Measurements from ENCODE around the gene ISOC2.
"Not testable (repeated sequence)": the region's sequence is repeated elsewhere in the genome, so short reads cannot be mapped to it uniquely, and the experiment has no call there.

Gene ISOC2

DNA sequence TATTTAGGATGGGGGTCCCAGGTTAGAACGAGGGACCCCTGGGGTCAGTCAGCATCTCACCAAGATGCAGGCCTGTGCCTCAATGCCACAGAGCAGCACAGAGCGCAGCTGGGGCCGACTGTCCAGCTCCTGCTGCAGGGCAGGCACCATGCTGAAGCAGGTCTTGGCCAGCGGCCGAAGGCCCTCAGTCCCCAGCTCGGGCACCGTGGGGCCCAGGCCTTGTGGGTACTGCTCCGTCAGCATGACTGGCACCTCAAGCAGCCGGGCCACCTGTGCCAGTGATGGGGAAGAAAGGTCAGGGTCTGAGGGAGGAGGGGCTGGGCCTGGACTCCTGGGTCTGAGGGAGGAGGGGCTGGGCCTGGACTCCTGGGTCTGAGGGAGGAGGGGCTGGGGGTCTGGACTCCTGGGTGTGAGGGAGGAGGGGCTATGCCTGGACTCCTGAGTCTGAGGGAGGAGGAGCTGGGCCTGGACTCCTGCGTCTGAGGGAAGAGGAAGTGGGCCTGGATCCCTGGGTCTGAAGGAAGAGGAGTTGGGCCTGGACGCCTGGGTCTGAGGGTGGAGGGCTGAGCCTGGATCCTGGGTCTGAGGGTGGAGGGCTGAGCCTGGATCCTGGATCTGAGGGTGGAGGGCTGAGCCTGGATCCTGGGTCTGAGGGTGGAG, 5.7 kb downstream of the ISOC2 start:
- DNase-seq, result no peak

DNA sequence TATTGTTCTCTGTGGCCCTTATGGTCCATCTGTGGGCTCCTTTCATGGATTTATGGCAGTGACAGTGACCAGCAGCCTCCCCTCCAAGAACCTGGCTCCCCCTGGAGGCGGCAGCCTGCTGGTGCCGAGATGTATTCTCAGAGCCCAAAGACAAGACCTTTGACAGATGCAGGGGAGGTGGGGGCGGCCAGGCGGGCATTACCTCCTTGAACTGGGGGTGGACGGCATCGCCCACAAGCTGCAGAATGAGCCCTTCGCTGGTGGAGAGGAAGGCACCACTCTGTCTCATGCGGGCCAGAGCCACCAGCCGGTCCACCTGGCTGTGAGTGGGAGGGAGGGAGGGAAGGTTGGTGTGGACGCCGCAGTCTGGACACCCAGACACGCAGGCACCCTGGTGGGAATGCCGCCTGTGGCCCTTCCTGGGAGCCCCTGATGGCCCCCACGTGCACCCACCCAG, 6.6 kb downstream of the ISOC2 start:
- peak; percentile 31 for DNase-seq

- no peak for DNase-seq
These were observed 7.8 kb downstream of the ISOC2 start for GRCh38 chr19:55453511-55454260.

- no peak for DNase-seq
These were observed 8.6 kb downstream of the ISOC2 start for GRCh38 chr19:55452749-55453346.

GRCh38 chr19:55451965-55452748, 9.3 kb downstream of the ISOC2 start:
- no peak for DNase-seq

- DNase-seq, result no peak
These were observed 10.1 kb downstream of the ISOC2 start for GRCh38 chr19:55451163-55451964.

DNA sequence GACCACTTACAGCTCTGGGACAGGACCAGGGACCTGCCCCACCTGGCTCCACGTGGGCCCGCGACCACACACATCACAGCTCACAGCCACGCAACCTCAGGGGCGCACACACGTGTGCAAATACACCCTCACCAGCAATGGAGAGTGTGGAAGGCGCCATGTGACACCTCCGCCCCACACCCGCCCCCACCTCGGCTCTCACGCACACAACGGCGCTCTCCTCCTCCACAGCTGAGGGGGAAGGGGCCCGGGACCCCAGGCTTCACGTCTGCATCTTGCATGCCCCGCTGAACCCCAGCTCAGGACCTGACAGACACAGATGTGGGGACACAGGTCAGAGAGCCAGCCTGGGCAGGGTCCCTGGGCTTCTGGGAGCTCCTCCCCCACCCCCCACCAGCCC, 12.0 kb downstream of the ISOC2 start:
- no peak for DNase-seq

- DNase-seq, result not testable (repeated sequence)
These were observed 13.3 kb downstream of the ISOC2 start for GRCh38 chr19:55448175-55448490.

- DNase-seq, result no peak
These were observed 13.8 kb downstream of the ISOC2 start for GRCh38 chr19:55447421-55448174.

DNA sequence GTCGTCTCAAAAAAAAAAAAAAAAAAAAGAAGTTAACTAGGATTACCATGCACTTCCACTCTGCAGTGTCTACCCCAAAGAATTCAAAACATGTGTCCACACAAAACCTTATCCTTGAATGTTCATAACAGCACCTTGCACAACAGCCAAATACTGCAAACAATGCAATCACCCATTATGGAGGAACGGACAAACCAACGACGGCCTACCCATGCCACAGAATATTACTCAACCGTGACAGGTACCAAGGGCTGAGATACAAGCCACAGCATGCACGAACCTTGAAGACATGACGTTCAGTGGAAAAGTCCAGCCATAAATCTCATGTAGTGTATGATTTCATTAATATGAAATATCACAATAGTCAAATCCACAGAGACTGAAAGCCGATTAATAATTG, 15.4 kb downstream of the ISOC2 start:
- no peak for DNase-seq

DNA sequence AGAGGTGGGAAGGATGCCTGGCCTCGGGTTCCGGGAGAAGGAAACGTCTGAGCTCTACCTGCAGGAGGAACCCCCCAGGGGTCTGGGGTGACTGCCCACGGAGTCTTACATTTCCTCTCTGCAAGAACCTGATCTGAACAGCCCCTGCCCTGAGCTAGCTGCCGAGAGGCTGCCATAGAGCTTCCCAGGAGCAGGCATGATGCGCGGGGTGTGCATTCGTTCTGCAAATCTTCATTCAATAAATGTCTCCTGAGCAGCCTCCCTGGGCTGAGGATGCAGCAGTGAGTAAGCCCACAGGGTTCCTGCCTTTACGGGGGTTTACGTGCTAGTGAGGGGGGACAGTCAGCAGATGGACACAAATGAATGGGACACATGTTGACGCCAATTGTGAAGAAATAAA, 16.8 kb downstream of the ISOC2 start:
- no peak for DNase-seq

- DNase-seq, result no peak
These were observed 17.5 kb downstream of the ISOC2 start for GRCh38 chr19:55443824-55444480.

DNA sequence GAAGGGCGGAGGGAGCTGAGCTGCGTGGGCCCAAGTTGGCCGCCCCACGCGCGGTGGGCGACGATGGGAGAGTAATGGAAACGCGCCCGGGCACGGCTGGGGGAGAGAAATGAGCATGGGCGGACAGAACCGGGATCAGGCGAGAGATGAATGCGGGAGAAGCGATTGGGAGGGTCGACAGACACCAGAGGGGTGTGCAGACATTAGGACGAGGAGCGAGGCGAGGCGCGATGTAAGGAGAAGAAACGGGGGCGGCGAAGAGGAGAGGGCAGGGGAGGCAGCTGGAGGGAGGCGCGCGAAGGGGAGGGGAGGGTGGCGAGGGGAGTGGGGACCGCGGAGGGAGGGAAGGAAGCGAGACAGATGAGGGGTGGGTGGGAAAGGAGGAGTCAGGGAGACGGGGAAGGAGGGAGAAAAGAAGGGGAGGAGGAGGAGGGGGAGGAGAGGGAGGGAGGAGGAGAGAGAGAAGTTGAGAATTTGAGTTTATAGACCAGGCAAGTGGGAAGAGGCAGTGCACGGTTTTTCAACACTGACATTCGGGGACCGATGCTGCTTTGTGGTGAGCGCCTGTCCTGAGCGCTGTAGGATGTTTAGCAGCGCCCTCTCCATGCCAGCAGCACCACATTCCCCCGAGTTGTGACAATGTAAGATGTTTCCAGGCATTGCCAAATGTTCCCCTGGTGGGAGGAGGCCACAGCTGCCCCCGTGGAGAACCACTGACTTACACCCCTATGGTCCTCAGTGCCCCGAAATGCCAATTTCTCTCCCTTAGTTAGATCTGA, 18.2 kb downstream of the ISOC2 start, which contains the start of gene SHISA7:
Gene SHISA7, minus strand, starts transcription at position 256 of the 779 bp plus-strand sequence. CDS start 437 bp downstream, outside the sequence.
- DNase-seq, result no peak

GRCh38 chr19:55442372-55442961, 19.0 kb downstream of the ISOC2 start:
- DNase-seq, result no peak

- DNase-seq, result no peak
These were observed 19.6 kb downstream of the ISOC2 start for GRCh38 chr19:55441692-55442321.

GRCh38 chr19:55441319-55441691, 20.1 kb downstream of the ISOC2 start:
- DNase-seq, result no peak

DNA sequence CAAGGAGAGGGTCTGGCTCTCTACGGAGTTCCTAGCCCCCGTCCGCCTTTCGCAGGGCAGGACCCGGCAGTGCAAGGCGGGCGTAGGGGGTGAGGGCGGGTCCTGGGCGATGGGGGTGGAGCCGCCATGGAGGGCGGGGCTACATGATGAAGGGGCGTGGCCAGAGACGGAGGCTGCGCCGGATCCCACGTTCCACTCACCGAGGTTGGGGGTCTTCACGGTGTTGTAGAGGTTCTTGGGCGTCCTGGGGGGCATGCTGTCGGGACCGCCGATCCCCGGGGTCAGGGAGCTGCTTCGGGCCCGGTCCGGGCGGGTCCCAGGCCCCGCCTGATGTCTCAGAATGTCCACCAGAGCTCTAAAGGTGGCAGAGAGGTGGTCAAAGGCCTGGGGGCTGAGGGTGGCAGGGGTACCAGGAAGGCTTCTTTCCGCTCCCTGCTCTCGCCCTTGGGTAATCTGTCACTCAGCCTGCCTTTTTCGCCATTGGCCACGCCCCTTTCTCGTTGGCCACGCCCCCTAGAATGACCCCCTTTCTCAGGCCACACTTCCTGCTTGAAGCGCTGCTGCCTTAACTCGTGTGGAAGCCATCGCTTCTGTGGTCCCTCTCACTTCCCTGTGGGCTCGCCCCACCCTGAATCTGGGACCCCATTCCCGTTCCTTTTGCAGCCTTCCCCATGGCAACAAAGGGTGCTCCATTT, 20.9 kb downstream of the ISOC2 start:
- no peak for DNase-seq

- DNase-seq, result no peak
These were observed 22.4 kb downstream of the ISOC2 start for GRCh38 chr19:55439052-55439451.

DNA sequence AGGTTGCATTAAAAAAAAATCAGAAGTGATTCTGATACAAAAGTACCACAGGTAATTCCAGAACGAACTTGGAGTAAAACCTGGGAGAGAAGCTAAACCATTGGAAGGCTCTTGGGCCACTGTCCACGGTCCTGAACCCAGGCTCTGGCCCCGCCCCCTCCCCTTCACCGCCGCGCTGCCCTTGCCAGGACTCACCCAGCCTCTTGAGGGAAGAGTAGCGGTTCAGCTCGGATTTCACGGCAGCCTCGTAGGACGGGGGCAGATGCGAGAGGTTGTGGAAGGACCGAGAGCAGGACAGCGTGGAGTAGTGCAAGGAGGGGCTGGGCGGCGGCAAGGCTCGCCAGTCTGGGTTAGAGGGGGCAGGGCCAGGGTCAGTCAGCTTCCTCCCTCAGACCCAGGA, 24.0 kb downstream of the ISOC2 start:
- DNase-seq, result no peak
